Suprapubic skin (tissue), 4 donors: ENCODE results near the gene DBN1.

Experiments used
- EP300 ChIP-seq: sonication (generic); formaldehyde crosslinking; IDR thresholded peaks from one replicate; pipeline ENCODE4 v1.6.1; 2017; ENCODE audit warnings: antibody characterized with exemption
- POLR2A ChIP-seq, 2 donors: fragments of 450-650 bp; IDR thresholded peaks; one replicate each; pipeline ENCODE4 v1.6.1; 2017; ENCODE audit warnings: antibody characterized with exemption in 2 of 2, mild to moderate bottlenecking in 2 of 2, moderate library complexity in 2 of 2
- POLR2AphosphoS5 ChIP-seq, 3 donors: sonication (generic); formaldehyde crosslinking; IDR thresholded peaks; one replicate each; pipeline ENCODE4 v1.6.1; 2017; ENCODE audit warnings: antibody characterized with exemption in 3 of 3
- TF ChIP-seq, protein P1 (sequence below), 2 donors: fragments of 200-600 bp in 1 of 2; fragments of 450-650 bp in 1 of 2; sonication (generic) in 1 of 2; IDR thresholded peaks; one replicate each; pipeline ENCODE4 v1.5.1; 2016 to 2019; ENCODE audit warnings: antibody characterized with exemption in 2 of 2, mild to moderate bottlenecking in 1 of 2, moderate library complexity in 1 of 2

DNA sequence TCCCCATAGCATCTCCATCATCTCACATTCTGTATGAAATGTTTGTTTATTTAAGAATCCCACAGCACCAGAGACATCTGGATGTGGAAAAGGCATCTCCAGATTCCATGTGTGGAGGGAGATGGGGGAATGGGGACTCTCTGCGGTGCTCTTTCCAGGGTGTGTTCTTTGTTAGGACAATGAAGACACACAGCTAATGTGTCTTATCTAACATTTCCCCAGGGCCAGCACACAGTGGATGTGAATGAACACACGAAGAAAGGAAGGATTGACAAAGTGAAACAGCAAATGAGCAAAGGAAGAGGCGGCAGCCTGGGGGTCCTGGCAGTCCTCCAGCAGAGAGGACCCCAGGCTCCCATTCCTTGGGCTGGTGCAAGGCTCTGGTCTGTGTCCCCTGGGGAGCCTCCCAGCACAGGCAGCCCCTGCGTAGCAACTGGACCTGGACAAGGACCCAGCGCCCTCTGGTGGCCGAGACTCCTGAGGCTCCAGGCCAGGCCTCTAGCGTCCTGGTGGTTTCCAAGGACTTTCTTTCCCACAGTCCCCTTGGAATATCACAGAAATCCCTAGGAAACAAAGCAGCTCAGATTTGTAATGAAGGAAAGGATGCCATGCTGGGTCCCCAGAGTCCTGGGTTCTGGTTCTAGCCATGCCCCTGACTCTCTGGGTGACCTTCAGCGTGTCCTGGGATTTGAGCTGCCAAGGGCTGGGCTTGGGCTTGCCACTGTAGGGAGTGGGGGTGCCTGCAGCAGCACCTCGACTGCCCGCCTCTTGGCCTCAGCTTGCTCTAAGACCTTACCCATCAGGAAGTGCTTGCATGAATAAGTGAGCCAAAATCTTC is 27.5 kb upstream of the DBN1 start:
- TF ChIP-seq, protein P1, sequence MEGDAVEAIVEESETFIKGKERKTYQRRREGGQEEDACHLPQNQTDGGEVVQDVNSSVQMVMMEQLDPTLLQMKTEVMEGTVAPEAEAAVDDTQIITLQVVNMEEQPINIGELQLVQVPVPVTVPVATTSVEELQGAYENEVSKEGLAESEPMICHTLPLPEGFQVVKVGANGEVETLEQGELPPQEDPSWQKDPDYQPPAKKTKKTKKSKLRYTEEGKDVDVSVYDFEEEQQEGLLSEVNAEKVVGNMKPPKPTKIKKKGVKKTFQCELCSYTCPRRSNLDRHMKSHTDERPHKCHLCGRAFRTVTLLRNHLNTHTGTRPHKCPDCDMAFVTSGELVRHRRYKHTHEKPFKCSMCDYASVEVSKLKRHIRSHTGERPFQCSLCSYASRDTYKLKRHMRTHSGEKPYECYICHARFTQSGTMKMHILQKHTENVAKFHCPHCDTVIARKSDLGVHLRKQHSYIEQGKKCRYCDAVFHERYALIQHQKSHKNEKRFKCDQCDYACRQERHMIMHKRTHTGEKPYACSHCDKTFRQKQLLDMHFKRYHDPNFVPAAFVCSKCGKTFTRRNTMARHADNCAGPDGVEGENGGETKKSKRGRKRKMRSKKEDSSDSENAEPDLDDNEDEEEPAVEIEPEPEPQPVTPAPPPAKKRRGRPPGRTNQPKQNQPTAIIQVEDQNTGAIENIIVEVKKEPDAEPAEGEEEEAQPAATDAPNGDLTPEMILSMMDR (IDR thresholded peaks at IDR 0.05): peak; percentile 78 to 93
- TF ChIP-seq POLR2AphosphoS5 (IDR thresholded peaks at IDR 0.05) (no peak), EP300 (no peak), POLR2A (IDR thresholded peaks at IDR 0.05) (no peak)
